ENCODE measurements around the gene ASS1.

The ASS1 gene

DNA sequence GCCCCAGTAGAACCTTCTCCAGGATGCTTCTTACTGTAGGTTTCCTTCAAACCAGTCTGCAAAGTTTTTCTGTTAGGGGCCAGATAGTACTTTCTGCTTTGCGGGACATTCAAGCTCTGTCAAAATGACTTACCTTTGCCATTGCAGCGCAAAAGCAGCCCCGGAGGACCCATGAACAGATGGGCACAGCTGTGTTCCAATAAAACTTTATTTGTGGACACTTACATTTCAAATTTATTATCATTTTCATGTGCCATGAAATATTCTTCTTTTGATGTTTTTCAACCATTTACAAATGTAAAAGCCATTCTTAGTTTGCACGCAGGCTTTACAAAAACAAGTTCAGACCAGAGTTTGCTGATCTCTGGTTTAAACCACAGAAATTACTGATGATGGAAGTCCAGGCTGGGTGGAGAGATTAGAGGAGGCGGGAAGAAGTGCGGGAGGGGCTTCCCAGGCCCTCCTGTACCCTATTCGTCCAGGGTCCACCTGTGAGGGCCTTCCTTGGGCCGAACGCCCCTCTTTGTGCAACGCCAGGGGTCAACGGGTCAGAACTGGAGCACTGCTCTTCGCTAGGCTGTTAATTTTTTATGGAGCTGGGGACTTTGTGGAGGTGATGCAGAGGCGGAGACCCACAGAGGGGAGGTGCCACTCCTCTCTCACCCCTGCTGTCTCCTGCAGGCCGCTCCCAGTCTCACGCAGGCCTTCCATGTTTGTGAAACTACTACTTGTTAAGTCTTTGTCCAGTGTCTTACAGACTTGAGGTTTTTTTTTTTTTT lies 7.6 kb upstream of the ASS1 start:
- no peak for DNase-seq

DNA sequence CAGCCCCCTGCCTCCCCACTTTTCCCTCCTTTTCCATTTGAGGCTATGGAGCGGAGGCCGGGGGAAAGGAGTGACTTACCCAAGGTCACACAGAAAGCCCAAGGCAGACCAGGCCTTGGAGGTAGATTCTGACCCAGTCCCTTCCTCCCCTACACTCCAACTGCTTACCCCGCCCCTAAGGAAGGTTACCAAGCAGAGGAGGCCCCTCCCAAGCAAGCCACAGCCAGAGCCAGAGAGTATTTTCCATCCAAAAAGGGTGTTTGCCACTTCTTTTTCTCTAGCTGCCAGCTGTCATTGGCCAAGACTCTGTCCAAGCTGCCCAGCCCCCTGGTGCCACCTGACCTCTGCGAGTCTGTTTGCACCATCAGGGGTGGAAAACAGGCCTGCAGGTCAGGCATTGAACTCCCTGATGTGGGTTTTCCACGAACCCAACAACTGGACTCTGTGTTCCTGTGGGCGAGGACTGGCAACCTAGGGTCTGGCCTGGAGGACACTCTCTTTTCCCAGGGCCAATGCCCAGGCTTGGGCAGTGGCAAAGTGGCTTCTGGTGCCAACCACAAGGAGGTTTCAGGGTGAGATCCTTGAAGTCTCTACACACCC lies 6.3 kb upstream of the ASS1 start:
- DNase-seq = no peak

- no peak for DNase-seq
Measured at GRCh38 chr9:130441031-130441430, 3.7 kb upstream of the ASS1 start.

DNA sequence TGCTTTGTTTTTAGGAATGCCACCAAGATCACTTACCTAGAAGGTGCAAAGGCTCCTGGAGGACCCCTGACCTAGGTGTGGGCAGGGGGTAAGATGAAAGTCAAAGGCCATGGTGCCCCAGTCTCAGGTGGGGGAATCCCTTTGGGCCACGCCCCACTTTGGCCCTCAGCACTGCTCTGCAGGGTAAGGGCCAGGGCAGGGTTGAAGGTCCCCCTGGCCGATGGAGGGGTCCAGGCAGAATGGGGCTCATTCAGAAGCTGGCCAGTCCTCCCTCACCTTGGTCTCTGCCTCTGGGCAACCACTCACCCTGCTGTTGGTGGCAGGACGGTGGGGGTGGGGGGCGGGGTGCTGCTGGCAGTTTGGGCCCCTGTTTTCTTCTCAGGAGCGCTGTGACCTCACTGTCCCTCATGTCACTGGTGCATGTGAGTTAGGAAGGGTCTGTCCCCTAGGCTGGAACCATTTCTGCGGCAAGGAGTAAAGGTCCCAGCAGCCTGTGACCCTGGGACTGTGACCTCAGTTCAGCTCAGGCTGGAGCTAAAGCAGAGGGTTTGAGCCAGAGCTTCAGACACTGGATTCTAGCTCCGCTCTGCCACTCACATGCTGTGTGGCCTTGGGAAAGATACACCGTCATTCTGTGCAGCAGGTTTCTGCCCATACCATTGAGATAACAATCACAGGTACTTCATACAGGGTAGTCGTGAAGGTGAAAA lies 1.9 kb upstream of the ASS1 start:
- no peak for DNase-seq

DNA sequence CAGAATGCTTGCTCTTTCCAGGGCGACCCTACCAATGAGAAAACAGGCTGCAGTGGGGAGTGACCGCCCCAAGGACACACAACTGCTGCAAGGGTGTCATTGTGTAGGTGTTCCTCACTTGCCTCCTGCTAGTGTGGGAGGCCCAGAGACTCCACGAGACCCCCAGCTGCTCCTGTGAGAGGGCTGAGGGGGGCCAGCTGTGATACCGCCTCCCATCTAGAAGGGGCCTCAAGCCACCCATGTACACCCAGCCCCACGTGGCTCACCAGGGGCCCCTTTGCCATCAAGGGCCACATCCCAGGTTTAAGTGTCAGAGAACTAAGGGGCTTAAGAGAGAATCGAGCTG lies 1.3 kb upstream of the ASS1 start:
- DNase-seq = no peak

GRCh38 chr9:130443840-130444492 lies 795 bp upstream of the ASS1 start:
- no peak for DNase-seq

DNA sequence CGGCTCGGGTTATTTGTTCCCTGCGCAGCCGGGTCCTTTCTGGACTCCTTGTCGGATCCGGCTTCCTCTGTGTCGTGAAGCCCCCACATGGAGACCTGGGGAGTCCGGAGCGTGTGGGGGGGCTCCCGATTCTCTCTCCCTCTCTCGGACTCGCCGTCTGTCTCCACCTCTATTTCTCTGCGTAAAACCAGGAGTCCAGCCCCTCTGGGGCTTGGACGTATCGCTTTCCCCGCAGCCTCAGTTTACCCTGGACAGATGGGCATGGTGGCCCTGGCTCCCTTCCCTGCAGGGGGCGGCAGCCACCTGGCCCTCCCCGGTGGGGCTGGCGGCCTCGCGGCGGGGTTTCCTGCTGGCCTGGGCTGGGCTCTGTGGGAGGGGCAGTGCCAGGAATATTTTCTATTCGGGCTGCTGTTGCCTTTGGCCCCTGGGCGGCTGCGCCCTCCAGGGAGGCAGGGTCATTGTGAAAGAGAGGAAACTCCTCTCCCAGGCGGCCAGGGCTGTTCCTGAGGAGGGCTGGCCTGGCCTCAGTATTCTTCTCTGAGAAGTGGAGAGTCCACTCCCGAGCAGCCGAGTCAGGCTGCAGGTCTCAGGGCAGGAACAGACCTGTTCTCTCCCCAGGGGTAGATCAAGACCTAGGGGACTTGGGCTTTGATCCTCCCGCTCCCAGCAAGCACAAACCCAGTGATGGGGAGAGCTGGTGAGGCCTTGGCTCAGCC lies 665 bp downstream of the ASS1 start:
- no peak for DNase-seq

DNA sequence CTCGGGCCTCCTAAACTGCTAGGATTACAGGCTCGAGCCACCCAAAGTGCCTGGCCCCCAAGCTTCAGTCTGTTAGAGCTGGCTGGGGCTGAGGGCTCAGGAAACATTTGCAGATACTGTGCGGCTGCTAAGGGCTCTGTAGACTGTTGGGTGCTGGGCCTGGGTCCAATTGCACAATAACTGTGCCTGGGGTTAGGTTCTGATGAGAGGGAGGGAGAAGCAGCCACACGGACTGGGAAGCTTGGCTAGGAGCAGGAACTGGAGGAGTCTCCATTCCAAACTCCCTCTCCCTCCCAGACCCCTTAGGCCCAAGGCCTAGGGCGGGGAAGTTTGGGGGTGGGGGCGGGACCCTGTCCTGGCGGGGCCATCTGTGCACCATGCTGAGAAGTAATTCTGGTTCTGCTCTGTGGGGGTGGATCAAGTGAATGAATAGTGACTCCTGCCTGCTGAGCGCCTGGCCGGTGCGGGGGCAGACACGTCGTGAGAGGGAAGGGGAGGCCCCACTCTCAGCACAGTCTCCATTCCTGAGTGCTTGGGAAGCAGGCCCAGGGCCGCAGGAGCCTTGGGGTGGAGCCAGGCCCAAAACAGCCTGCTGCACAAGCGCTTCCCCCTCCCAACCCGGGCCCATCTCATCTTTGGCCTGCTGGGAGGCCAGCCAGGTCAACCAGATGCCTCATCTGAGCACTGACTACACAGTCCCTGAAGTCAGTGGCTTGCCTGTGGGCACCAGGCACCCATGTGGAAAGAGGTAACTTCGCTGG lies 1.5 kb downstream of the ASS1 start:
- DNase-seq = no peak

- no peak for DNase-seq
Measured at GRCh38 chr9:130447193-130447816, 2.5 kb downstream of the ASS1 start.

- DNase-seq = peak; percentile 30 to 50
Measured at GRCh38 chr9:130448035-130448624, 3.4 kb downstream of the ASS1 start.

DNA sequence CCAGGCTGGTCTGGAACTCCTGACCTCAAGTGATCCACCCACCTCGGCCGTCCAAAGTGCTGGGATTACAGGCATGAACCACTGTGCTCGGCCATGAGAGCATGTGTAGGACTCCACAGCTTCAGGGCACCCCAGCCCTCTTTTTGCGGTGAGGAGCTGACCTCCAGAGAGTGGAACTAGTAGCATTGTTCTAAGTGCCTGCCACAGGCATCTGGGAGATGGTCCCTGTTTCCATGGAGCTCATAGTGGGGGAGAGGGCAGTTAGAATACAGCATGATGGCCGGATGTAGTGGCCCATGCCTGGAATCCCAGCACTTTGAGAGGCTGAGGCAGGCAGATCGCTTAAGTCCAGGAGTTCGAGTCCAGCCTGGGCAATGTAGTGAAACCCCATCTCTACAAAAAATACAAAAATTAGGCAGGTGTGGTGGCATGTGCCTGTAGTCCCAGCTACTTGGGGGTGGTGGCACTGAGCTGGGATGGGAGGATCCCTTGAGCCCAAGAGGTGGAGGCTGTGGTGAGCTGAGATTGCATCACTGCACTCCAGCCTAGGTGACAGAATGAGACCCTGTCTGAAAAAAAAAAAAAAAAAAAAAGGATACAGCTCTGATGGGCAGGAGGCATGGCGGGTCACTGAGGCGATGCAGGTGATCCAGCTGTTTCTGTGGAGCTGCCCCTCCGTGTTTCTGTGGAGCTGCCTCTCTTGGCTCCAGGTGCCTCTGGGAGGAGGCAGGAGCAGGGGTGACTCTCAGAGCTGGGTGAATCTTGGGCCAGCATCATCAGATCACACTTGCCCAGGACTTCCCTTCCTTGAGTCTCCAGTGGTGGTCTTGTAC lies 4.2 kb downstream of the ASS1 start:
- DNase-seq = no peak

DNA sequence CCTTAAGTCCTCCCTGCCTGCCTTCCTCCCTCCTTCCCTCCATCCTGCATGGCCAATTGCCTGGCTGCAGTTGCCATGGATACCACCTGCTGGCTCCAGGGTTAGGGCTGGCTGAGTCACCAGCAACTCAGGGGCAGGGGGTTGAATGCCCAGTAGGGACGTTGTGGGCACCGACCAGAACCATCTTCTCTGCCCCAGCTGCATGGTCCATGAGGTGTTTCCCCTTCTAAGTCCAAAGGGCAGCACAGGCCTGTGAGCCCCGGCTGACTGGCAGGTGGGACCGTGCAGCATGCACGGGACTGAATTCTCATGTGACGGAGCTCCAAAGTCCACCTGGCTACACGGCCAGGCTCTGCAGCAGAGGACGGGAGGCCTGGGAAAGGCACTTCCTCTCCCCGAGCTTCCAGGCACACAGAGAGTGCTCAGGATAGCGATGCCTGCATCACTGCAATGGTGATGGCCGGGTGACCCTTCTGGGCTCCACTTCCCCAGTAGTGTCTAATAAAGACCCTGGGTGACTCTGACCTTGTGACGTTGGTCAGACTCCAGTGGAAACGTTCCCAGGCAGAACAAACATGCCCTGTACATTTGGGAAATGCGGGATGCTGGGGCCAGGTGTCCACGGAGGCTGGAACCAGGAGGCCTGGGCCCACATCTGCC lies 5.7 kb downstream of the ASS1 start:
- no peak for DNase-seq

- DNase-seq = no peak
Measured at GRCh38 chr9:130451004-130451390, 6.2 kb downstream of the ASS1 start.

DNA sequence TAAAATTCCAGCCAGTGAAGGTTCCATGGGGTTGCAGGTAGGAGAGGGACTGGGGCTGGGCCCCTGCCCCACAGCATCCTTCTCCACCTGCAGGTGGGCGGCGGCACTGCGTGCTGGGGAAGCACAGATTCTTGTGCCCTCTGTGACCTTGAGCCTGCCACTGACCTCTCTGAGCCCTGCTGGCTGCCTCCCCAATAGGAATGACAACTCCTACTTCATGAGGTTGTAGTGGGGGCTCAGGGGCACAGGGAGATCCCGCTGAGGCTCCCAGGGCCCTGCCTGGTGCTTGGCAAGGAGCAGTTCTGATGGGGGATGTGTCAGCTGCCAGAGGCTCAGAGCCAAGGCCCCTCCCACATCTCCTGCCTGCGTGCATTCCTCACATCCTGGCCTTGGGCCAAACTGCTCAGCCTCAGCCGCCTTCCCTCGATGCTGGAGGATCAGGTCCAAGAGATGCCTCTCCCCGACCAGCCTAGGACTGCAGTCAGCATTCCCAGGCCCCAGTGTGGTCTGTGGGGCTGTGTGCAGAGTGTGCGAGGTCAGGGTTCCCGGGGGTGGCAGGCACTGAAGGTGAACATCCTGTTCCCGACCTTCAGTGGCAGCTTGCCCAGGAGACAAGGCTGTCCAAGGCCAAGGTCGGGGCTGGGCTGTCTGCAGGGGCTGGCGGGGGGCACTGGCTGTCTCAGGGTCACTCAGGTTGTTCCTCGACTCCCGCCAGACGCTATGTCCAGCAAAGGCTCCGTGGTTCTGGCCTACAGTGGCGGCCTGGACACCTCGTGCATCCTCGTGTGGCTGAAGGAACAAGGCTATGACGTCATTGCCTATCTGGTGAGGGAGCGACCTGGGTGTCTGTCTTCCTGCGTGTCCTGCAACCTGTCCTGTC lies 7.0 kb downstream of the ASS1 start:
- DNase-seq = no peak

GRCh38 chr9:130452835-130453234 lies 8.1 kb downstream of the ASS1 start:
- DNase-seq = no peak

DNA sequence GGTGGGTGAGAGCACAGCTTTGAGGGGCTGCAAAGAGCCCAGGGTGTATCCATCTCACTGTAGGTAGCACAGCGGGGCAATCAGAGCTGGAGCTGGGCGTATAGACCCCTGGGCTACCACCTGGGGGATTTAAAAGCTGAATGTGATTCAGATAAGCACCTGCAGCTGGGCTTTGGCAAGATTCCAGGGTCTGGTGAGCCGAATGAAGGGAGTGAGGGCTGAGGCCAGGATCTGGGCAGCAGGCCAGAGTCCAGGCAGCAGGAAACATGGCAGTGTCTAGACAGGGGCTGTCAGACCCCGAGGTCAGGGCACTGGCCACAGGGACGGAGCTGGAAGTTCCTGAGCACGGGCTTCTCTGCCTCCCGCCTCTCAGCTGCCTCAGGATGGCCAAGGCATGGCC lies 8.7 kb downstream of the ASS1 start:
- no peak for DNase-seq

- no peak for DNase-seq
Measured at GRCh38 chr9:130454096-130454811, 9.5 kb downstream of the ASS1 start.

- no peak for DNase-seq
Measured at GRCh38 chr9:130454812-130455325, 10.1 kb downstream of the ASS1 start.

Measured in inflammatory macrophage (primary cell).